Activated T-helper 2 cell treated with anti-CD3 and anti-CD28 coated beads, Interferon-gamma antibody, Interleukin-2, Interleukin-4, amounts not matched to agents 10 μg/mL and 5 μg/mL and 100 μg/mL, durations not matched to agents 14 hours and 24 hours and 36 hours (primary cell): Measurements from ENCODE around the gene ENTREP3. TPM values are rescaled to one million over a fixed set of nuclear protein-coding genes. Genes with fewer than 3 reads are reported as not detected.

ENCODE experiments used
- DNase-seq: peaks from one replicate; pipeline ENCODE4 v3.0.0; 2021; ENCODE audit warnings: low spot score
- H3K27ac Mint-ChIP-seq: one replicate; pipeline ENCODE4 v1.8.0; 2021; ENCODE audit warnings: mixed read lengths
- H3K27me3 Mint-ChIP-seq: one replicate; pipeline ENCODE4 v1.8.0; 2021; ENCODE audit warnings: low read depth, mixed read lengths
- H3K36me3 Mint-ChIP-seq: one replicate; pipeline ENCODE4 v1.8.0; 2021; ENCODE audit warnings: low read depth, mixed read lengths
- H3K4me1 Mint-ChIP-seq: one replicate; pipeline ENCODE4 v1.8.0; 2021; ENCODE audit warnings: low read depth, mixed read lengths
- H3K4me3 Mint-ChIP-seq: one replicate; pipeline ENCODE4 v1.8.0; 2021; ENCODE audit warnings: low read depth, mild to moderate bottlenecking, moderate library complexity, mixed read lengths
- H3K9me3 Mint-ChIP-seq: one replicate; pipeline ENCODE4 v1.8.0; 2021; ENCODE audit warnings: mixed read lengths
- intact Hi-C: fragments of 100-400 bp; cut with micrococcal nuclease; formaldehyde crosslinking; loops from one replicate; pipeline ENCODE4 v1.15.1; 2023
- total RNA-seq: library from RNA; stranded (reverse); gene quantifications from 2 replicates; pipeline ENCODE4 v1.2.3, GENCODE V29; 2022

The ENTREP3 gene
- 42.5 and 45.5 TPM in 2 replicates for total RNA-seq

- no peaks in the 10 kb centered on the region for H3K9me3 Mint-ChIP-seq
- H3K4me3 Mint-ChIP-seq: peak within 1 kb of the TSS; percentile 86
- peaks cover 25% of the 10 kb centered on the region for H3K4me1 Mint-ChIP-seq
- peak; percentile 76 for DNase-seq
- H3K36me3 Mint-ChIP-seq: peaks cover 41% of the 10 kb centered on the region
- peak within 1 kb of the TSS; percentile 62 for H3K27ac Mint-ChIP-seq
- intact Hi-C loops: loop anchor here (2.0 kb wide), 1 partner anchor 21 kb away; the partner anchor contains the start of gene HCN3
- no peaks in the 10 kb centered on the region for H3K27me3 Mint-ChIP-seq
Measured at GRCh38 chr1:155255243-155256007, at the start of gene ENTREP3. Gene ENTREP3 (minus strand): TSS chr1:155255483. CDS start chr1:155254877, 606 bp downstream.

GRCh38 chr1:155304558-155305063, 49.3 kb upstream of the ENTREP3 start:
- Mint-ChIP-seq H3K9me3 (no peaks in the 10 kb centered on the region), H3K36me3 (peaks cover 5% of the 10 kb centered on the region), H3K4me1 (peaks cover 8% of the 10 kb centered on the region), H3K4me3 (no peak overlapping the region), H3K27me3 (no peaks in the 10 kb centered on the region), H3K27ac (no peak overlapping the region)
- intact Hi-C loops: loop anchor here (5.0 kb wide), 1 partner anchor 42 kb away; the partner anchor contains the start of gene SCAMP3
- DNase-seq: no peak

GRCh38 chr1:155301342-155301841, 46.1 kb upstream of the ENTREP3 start, which contains the start of gene PKLR:
Gene PKLR (minus strand): TSS chr1:155301438. CDS start chr1:155301395, 43 bp downstream.
- Mint-ChIP-seq H3K9me3 (no peaks in the 10 kb centered on the region), H3K36me3 (no peaks in the 10 kb centered on the region), H3K27me3 (peaks cover 17% of the 10 kb centered on the region), H3K4me3 (no peak within 1 kb of the TSS), H3K27ac (no peak within 1 kb of the TSS), H3K4me1 (peaks cover 3% of the 10 kb centered on the region)
- intact Hi-C loops: no loop called here
- DNase-seq: no peak

GRCh38 chr1:155300553-155301329, 45.5 kb upstream of the ENTREP3 start:
- Mint-ChIP-seq H3K9me3 (no peaks in the 10 kb centered on the region), H3K36me3 (no peaks in the 10 kb centered on the region), H3K4me1 (peaks cover under 1% of the 10 kb centered on the region), H3K4me3 (no peak overlapping the region), H3K27ac (no peak overlapping the region), H3K27me3 (peaks cover 23% of the 10 kb centered on the region)
- intact Hi-C loops: no loop called here
- no peak for DNase-seq

- Mint-ChIP-seq H3K9me3 (no peaks in the 10 kb centered on the region), H3K27me3 (peaks cover 26% of the 10 kb centered on the region), H3K36me3 (no peaks in the 10 kb centered on the region), H3K27ac (no peak overlapping the region), H3K4me1 (peaks cover 3% of the 10 kb centered on the region), H3K4me3 (no peak overlapping the region)
- intact Hi-C loops: no loop called here
- no peak for DNase-seq
Measured at GRCh38 chr1:155300024-155300423, 44.7 kb upstream of the ENTREP3 start.

GRCh38 chr1:155297384-155297783, 42.1 kb upstream of the ENTREP3 start:
- no peak for DNase-seq
- intact Hi-C loops: no loop called here
- Mint-ChIP-seq H3K9me3 (no peaks in the 10 kb centered on the region), H3K4me1 (peaks cover 8% of the 10 kb centered on the region), H3K36me3 (no peaks in the 10 kb centered on the region), H3K4me3 (no peak overlapping the region), H3K27ac (no peak overlapping the region), H3K27me3 (peaks cover 43% of the 10 kb centered on the region)

GRCh38 chr1:155296661-155297060, 41.4 kb upstream of the ENTREP3 start:
- Mint-ChIP-seq H3K36me3 (no peaks in the 10 kb centered on the region), H3K27me3 (peaks cover 43% of the 10 kb centered on the region), H3K9me3 (no peaks in the 10 kb centered on the region), H3K4me1 (peaks cover 8% of the 10 kb centered on the region), H3K27ac (no peak overlapping the region), H3K4me3 (no peak overlapping the region)
- intact Hi-C loops: no loop called here
- DNase-seq: no peak

- Mint-ChIP-seq H3K9me3 (no peaks in the 10 kb centered on the region), H3K36me3 (no peaks in the 10 kb centered on the region), H3K4me1 (peaks cover 8% of the 10 kb centered on the region), H3K27me3 (peaks cover 48% of the 10 kb centered on the region), H3K27ac (no peak overlapping the region), H3K4me3 (no peak overlapping the region)
- DNase-seq: no peak
- intact Hi-C loops: no loop called here
Measured at GRCh38 chr1:155295942-155296267, 40.6 kb upstream of the ENTREP3 start.

GRCh38 chr1:155295183-155295941, 40.1 kb upstream of the ENTREP3 start:
- intact Hi-C loops: no loop called here
- H3K4me3 Mint-ChIP-seq: no peak overlapping the region
- H3K36me3 Mint-ChIP-seq: no peaks in the 10 kb centered on the region
- DNase-seq: no peak
- no peak overlapping the region for H3K27ac Mint-ChIP-seq
- peaks cover 48% of the 10 kb centered on the region for H3K27me3 Mint-ChIP-seq
- H3K9me3 Mint-ChIP-seq: no peaks in the 10 kb centered on the region
- peaks cover 8% of the 10 kb centered on the region for H3K4me1 Mint-ChIP-seq

GRCh38 chr1:155294520-155295182, 39.4 kb upstream of the ENTREP3 start:
- Mint-ChIP-seq H3K36me3 (no peaks in the 10 kb centered on the region), H3K4me3 (no peak overlapping the region), H3K27ac (no peak overlapping the region), H3K9me3 (no peaks in the 10 kb centered on the region), H3K4me1 (peaks cover 8% of the 10 kb centered on the region), H3K27me3 (peaks cover 51% of the 10 kb centered on the region)
- no peak for DNase-seq
- intact Hi-C loops: no loop called here

- intact Hi-C loops: no loop called here
- H3K27ac Mint-ChIP-seq: no peak overlapping the region
Measured at GRCh38 chr1:155293086-155293749, 37.9 kb upstream of the ENTREP3 start.

More at GRCh38 chr1:155293086-155293749, 37.9 kb upstream of the ENTREP3 start:
- peaks cover 49% of the 10 kb centered on the region for H3K27me3 Mint-ChIP-seq
- no peak overlapping the region for H3K4me3 Mint-ChIP-seq
- no peaks in the 10 kb centered on the region for H3K36me3 Mint-ChIP-seq
- no peaks in the 10 kb centered on the region for H3K9me3 Mint-ChIP-seq
- peaks cover 8% of the 10 kb centered on the region for H3K4me1 Mint-ChIP-seq
- DNase-seq: no peak
